GM12892 (cell line): ENCODE measurements around the gene LGR4.

Source experiments
- POLR2A ChIP-seq: IDR thresholded peaks from 2 replicates; pipeline ENCODE4 v1.6.1; 2011; ENCODE audit warnings: low read depth, low read length, control low read depth
- POLR2AphosphoS5 ChIP-seq: IDR thresholded peaks from 2 replicates; pipeline ENCODE4 v1.6.1; 2011; ENCODE audit warnings: low read depth, low read length, control low read depth
- TAF1 ChIP-seq: IDR thresholded peaks from 2 replicates; pipeline ENCODE4 v1.6.1; 2011; ENCODE audit warnings: low read depth, mild to moderate bottlenecking, control low read depth, low read length, borderline replicate concordance

GRCh38 chr11:27440090-27440489 is 32.5 kb downstream of the LGR4 start:
- TF ChIP-seq POLR2A (no peak), TAF1 (no peak), POLR2AphosphoS5 (no peak)
